NCI-H2029 (cell line): Measurements from ENCODE around the gene NRIP1.

Experiments
- DNase-seq: peaks from one replicate; lab custom pipeline; 2025; lab: John Stamatoyannopoulos, UW

Gene NRIP1, protein sequence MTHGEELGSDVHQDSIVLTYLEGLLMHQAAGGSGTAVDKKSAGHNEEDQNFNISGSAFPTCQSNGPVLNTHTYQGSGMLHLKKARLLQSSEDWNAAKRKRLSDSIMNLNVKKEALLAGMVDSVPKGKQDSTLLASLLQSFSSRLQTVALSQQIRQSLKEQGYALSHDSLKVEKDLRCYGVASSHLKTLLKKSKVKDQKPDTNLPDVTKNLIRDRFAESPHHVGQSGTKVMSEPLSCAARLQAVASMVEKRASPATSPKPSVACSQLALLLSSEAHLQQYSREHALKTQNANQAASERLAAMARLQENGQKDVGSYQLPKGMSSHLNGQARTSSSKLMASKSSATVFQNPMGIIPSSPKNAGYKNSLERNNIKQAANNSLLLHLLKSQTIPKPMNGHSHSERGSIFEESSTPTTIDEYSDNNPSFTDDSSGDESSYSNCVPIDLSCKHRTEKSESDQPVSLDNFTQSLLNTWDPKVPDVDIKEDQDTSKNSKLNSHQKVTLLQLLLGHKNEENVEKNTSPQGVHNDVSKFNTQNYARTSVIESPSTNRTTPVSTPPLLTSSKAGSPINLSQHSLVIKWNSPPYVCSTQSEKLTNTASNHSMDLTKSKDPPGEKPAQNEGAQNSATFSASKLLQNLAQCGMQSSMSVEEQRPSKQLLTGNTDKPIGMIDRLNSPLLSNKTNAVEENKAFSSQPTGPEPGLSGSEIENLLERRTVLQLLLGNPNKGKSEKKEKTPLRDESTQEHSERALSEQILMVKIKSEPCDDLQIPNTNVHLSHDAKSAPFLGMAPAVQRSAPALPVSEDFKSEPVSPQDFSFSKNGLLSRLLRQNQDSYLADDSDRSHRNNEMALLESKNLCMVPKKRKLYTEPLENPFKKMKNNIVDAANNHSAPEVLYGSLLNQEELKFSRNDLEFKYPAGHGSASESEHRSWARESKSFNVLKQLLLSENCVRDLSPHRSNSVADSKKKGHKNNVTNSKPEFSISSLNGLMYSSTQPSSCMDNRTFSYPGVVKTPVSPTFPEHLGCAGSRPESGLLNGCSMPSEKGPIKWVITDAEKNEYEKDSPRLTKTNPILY (N-terminal part only)

DNA sequence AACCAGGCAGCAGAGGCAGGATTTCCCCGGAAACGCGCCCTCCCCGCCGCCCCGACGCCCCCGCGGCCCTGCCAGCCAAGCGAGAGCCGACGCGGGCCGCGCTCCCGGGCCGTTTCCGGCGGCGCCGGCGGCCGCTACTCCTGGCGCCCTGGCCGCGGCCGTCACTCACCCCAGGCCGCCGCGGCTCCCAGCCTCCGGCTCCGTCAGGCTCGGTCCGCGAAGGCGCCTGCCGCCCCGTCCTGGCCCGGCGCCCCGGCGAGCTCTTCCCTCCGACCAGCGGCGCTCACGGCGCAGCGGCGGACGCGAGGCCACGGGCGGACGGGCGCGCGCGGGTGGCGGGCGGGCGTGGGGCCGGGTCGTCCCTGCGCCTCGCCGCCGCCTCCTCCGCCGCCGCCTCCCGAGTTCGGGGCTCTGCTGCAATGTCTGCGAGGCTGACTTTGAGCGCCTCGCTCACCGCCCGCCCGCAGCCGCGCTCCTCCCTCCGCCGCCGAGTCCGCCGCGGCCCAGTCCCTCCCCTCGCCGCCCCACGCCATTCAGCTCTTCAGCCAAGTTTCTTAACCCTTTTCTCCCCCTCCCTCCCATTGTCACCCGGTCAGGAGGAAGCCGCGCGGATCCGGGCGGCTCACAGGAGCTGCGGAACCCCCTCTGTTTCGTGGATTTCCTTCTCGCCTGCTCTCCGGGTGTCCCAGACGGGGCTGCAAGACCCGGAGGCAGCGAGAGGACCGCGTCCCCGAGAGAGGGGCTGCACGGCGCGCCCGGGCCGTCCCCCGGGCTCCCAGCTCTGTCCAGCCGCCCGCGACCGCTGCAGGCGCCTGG, at the start of gene NRIP1:
NRIP1 (minus strand) TSS at position 425 of the 816 bp plus-strand sequence. CDS start 96,808 bp downstream, outside the sequence.
- DNase-seq, result peak; percentile 33

DNA sequence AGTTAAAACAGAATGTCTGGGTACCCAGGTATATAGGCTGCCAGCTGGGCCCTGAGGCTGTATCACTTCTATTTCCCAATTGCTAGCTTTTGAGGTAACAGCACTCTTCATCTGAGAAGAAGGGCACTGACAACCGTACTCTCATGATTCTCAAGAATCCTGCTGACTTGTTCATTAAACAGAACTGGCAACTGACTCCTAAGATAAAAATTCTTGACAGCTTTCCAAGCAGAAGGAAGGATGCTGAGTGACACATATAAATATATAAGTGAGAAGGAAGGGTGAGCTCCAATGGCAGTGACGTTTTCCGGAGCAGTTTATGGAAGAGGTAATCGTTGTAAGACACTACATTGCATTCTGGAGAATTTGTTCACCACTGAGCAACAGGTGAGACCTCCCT, 48.1 kb upstream of the NRIP1 start:
- no peak for DNase-seq

DNA sequence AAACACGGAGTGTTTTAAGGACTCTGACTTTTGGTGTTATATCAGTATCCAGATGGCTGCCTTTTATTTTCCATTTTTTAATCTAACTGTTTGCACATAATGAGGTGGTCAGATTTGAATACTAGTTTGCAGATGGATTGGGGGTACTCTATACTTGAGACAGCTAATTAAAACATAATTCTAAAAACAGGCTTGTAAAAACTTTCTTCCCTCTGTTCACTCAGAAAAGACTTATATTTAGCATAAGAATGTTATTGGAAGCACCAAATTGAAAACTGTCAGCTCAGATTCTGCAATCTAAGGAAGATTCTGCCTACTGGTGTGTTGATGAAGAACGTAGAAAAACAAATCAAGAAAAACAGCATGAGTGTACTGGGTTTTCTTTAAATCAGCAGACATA, 44.0 kb upstream of the NRIP1 start:
- DNase-seq, result no peak

DNA sequence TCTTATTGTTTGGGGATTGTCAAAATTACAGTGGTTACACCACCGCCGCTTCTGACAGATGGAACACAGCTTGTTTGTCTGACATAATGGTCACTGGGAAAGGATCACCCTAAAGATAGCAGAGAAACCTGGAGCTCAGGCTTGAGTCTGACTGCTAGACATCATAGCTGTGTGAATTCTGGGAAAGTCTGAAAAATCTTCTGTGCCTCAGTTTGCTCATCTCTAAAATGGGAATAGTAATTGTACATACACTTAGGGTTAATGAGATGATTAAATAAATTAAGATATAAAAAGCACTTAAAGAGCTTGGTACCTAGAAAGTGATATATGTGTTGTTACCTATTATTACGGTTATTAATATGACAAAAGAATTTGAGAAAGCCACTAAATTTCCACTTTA, 39.7 kb upstream of the NRIP1 start:
- no peak for DNase-seq

DNA sequence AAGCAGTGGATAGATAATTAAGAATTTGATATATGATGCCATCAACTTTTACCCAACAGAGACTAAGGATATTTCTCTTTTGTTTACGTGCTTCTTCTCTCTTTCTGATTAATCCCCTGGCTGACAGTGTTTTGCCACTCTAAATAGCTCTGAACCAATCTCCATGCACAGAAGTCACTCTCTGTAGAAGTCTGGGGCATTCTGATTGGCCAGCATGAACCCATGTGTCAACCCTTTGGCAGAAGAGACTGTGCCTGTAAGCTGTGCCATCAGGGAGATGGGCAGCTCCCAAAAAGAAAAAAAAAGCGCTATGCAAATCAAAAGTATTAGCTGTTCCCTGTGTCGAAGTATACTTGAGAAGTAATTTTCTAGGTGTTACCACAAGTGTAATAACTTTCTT, 34.1 kb upstream of the NRIP1 start:
- DNase-seq, result no peak

DNA sequence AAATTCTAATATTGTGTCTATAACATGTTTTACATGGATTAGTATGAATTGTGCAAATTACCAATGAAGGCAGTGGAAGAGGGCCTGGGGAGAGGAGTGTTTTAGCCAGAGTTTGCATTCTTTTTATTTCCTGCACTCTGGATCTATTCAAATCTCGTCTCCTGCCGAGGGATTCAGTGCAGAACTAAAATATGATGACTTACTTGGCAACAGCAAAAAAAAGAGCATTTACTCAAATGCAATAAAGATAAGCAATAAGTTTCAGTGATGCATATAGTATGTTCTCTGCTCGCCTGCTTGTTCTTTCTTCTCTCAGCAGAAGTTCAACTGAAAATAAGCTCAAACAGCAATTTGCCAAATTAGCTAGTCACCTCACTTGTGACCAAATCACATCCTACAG, 33.4 kb upstream of the NRIP1 start:
- no peak for DNase-seq

DNA sequence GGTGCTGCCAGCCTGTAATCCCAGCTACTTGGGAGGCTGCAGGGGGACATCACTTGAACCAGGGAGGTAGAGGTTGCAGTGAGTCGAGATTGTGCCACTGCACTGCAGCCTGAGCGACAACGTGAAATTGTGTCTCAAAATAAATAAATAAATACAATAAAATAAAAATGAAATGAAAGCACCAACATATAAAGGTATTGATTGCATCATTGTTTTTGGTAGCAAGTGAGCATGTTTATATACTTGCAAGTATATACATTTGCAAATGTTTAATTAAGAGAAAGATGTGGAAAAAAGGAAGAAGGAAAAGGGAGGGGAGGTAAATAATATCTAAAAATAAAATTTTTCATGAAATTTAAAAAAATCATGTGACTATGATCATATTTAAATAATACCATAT, 32.8 kb upstream of the NRIP1 start:
- no peak for DNase-seq

DNA sequence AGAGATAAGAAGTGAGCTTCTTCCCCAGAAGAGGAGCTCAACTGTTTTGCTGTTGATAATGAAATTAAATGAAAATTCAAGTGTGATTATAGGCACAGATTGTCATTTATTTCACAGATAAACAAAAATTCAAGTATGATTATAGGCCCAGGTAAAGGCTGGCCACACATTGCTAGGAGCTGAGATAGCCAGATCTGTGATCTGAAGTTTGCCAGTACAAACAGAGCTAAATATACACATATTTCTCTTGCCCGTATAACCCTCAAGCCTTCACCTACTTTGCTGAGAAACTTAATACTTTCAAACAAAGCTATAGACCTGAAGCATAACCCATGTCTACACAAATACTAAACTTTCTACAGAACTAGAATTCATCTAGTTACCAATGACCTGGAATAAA, 31.3 kb upstream of the NRIP1 start:
- no peak for DNase-seq

DNA sequence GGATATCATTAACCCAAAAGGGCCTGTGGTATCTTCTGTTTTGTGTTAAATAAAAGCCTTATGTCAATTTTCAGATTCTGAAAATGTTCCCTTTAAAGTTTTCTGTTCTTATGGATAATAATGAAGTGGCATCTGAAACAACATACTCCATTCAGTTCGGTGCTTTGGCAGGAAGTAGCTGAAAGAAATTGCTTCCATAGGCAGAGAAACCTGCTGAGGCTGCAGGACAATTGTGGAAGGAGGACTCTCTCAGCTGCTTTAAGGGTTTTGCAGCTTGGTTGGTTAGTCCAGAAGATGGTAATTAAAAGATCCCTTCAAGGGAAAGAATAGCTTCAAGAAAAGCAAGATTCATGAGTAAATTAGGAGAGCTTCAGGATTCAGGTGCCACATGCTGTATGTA, 30.5 kb upstream of the NRIP1 start:
- DNase-seq, result no peak

DNA sequence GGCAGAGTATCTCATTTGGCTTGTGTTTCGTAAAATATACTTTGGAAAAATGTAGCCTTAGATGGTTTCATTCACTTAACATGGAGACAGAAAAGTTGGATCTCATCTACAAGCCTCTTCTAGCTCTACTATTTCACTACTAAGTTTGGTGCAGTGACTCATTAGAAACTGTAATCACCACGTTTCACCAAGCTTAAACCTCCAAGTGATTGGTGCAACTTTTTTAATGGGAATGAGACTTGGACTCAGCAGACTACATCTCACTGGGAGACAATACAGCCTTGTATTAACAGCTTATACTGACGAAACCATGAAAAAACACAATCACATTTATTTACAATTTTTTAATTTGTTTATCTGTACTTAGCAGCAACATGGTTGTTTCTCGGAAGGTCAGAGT, 29.9 kb upstream of the NRIP1 start:
- no peak for DNase-seq

DNA sequence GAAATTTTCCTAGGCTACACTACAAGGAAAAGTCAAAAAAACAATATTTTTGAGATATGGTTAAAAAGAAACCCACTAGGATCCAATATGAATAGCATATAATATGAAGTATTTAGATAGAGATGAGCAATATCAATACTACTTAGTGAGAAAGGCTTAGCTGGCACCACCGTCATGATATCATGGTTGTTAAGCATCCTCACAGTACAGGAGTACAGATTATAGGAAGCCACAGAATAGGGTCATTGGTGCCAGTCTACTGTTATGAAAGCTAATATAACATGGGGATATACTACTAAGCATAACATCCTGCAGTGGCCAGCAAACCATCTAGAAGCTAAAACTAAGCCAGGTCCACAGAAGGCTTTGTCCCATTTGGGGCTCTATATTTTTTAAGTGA, 28.4 kb upstream of the NRIP1 start:
- DNase-seq, result no peak

DNA sequence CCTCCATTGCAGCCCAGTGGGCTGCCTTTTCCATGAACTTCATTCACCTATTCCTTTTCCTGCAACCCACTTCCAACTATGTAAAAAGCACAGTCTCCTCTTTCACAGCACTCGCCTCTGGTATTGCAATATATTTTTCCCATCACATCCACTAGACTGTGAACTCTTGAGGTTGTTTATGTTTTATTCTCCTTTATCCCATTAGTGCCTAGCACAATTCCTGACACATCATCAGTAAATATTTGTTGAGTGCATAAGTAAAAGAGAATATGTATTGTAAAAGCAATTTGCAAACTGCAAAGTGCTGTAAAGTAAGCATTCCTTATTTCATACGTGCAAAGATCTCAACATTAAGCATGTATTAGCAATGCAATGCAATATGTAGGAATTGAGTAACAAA, 27.9 kb upstream of the NRIP1 start:
- DNase-seq, result no peak

DNA sequence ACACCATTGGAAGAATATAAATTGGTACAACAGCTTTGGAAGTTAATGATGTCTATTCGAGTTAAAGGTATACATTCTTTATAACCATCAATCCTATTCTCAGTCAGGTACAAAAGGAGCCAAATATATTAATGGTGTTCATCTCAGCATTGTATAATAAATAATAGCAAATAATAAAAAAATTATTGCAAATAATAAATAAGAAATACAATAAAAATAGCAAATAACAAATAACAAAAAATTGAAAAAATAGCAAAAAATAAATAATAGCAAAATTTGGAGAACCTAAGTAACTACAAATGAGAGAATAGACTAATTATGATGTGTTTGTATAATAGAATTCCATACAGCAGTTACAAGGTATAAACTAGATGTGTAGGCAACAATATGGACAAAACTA, 25.6 kb upstream of the NRIP1 start:
- DNase-seq, result no peak

DNA sequence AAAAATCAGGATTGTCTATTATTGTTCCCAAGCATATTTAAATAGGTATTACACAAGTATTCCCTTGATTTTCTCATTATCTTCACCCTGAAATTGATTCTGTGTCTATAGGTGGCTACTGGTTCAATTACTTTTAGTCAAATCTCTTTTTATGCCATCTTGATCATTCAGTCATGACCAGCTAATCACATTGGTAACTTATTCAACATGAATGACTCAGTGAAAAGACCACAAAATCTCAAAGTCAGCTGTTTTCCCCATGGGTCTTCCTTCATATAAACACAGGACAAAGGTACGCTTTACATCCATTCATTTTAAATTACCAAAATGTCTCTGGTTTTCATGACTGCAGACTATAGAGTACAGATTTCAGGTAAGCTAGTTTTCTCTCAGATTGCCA, 23.7 kb upstream of the NRIP1 start:
- no peak for DNase-seq

DNA sequence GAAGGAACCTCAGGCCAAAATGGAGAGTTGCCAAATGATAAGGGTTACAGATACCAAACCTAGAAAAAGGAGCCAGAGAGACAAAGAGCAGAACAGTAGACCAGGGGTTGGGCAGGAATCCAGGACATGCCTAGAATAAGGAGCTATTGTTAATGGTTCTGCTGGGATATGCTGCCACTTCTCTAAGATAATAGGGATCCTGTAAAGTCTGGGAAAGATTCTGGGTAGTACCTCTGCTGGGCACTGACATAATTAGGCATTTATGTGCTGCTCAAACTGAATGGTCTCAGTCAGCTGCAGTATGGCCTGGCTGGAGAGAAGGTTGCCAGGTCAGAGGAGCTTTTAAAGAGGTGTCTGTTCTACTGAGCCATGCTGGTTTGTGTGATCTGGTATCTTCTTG, 19.9 kb upstream of the NRIP1 start:
- peak; percentile 58 for DNase-seq

DNA sequence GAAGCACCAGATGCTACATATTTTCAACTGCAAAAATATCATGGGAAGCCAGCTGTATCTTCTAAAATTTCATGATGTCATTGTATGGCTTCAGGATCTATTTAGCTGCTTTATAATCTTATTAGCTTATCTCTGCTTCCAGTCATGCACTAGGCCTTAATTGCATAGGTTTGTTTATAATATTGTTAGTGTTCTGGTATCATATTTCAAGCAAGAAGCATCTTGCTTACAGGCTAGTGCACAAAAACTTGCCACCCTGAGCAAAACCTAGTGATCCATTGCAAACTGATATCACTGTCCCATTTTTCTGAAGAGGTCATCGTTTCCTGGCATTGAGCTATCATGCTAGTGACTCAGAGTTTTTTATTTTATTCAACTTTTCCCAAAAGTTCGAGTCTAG, 15.7 kb upstream of the NRIP1 start:
- DNase-seq, result no peak

DNA sequence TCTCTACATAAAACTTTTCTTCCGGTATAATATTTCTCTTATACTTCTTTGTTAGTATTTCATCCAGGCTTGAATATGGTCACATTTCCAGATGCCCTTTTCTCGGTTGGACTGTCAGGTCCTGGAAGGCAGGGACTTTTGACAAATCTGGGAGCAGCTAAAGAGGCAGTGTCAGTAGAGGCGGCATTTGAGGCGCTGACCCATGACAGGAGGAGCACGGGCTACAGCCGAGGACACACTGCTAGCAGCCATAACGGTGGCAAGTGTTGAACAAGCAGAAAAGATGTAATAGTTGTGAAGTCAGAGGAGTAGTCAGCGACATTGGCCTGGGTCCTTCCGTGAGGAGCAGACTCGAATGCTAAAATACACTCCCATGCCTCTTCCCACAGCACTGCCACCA, 14.5 kb upstream of the NRIP1 start:
- no peak for DNase-seq

DNA sequence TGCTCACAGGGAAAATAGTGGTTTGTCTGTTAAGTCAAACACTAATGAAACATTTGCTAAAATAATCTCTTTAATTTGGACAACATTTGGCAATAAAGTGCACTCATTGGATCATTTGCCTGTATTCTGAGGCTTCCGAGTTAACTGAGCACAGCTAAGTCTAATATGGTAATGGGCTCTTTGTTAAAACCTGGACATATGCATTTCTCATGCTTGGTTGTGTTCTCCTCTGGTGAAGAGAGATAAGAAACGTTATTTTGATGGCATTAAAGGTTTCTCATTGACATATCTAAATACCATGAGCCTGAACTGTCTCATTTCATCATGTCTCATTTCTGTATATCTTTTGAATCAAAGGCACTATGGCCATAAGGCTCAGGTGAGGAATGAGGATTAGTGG, 13.4 kb upstream of the NRIP1 start:
- no peak for DNase-seq

DNA sequence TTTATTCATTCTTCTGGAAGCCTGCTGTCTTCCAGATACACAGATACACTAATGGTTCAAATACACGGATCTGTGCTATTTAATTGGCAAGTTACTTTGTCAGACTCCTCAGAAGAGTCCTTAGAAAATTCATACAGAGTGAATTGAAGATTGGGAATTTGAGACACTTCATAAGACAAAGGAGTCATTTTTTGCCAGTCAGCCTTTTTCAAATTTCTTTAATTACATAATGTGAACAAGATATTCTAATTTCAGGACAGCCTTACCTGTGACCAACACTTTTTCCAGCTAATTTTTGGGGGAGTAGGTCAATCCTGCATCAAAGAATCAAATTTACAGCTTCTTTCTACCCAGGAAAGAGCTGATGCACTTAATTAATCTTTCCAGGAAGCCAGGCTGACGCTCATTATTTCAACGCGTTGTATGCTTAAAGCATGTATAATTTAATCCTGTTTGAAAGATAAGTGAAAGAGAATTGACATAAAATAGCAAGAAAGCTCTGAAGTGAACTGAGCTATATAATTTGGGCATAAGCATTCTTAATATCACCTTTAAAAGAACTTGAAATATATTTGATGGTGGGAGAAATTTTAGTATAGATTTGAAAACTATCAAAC, 12.8 kb upstream of the NRIP1 start:
- no peak for DNase-seq

DNA sequence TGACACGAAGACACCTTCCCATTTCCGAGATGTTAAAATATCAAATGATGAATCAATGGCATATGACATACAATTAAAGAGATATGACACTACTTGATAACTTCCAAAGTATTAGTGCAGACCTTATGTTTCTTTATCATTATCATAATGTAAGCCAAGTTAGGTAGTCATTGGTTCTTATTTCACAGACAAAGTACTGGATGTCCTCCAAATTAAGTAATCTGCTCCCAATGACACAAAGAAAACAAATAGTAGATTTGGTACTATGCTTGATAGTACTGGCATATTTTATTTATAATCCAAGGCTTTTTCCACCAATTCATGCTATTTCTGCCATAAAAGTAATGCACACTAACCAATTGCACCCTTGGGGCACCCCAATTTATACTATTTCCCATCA, 11.9 kb upstream of the NRIP1 start:
- DNase-seq, result no peak

DNA sequence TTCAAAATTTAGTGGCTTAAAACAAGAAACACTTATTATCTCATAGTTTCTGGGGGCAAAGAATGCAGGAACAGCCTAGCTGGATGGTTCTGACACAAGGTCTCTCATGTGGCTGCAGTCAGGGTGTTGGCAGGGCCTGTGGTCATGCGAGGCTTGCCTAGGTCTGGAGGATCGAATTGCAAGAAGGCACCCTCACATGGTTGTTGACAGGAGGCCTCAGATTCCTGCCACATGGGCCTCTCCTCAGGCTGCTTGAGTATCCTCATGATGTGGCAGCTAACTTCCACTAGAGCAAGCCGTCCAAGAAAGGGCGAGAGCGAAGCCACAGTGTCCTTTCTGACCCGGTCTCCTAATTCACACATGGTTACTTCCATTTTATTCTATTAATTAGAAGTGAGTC, 6.2 kb upstream of the NRIP1 start:
- DNase-seq, result no peak

DNA sequence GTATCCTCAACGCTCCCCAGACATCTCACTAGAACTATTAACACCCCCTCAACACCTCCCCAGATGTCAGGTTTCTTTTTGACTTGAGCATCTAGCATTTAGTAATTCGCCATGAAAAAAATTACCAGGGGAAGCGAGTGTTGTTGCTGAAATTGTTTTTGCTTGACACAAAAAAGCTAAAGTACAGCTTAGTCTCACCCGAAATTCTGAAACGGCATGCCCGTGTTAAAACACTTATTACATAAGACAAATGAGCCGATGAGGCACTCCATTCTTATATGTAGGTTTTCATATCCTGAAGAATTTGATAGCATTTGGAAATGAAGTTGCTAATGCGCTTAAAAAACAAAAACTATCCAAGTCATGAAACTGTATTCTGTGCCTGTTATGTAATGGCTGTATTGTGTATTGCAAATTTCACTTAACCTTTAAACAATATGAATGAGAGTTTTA, 1.3 kb upstream of the NRIP1 start:
- no peak for DNase-seq
